Adrenal gland (tissue), 5 donors: ENCODE results near the gene PATL1.

Source experiments
- POLR2A ChIP-seq, 2 donors: fragments of 450-650 bp; IDR thresholded peaks; one replicate each; pipeline ENCODE4 v1.6.1; 2017; ENCODE audit warnings: antibody characterized with exemption in 2 of 2, mild to moderate bottlenecking in 2 of 2, moderate library complexity in 1 of 2
- TF ChIP-seq, protein P1 (sequence below), 6 experiments: fragments of 450-650 bp in 4 of 6; fragments of 200-600 bp in 2 of 6; sonication (generic) in 1 of 6; IDR thresholded peaks; 1 replicate in 5 of 6; 2 replicates in 1 of 6; pipeline versions ENCODE4 v1.5.1 to v1.8.0; 2016 to 2021; ENCODE audit warnings: antibody characterized with exemption in 6 of 6, mild to moderate bottlenecking in 2 of 6, moderate library complexity in 1 of 6
- donor health status: DM: no; HTN: no; CAD: no.

DNA sequence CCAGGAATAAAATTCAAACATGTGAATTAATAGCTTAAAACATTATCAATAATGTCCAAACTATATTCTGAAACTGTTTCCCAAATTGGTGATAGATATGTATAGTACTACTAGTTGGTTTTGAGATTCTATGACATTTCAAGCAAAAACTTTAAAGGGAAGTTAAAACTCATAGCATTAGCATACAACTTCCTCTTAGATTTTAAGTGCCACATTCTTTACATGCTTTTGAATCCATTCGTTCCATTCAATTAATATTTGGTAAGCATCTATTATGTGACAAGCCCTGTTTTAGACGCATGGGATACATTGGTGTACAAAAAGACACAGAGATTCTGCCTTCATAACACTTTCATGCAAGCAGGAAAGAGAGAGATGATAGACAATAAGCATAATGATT, 8.9 kb downstream of the PATL1 start:
- TF ChIP-seq POLR2A (IDR thresholded peaks at IDR 0.05): no peak
- TF ChIP-seq, protein P1, sequence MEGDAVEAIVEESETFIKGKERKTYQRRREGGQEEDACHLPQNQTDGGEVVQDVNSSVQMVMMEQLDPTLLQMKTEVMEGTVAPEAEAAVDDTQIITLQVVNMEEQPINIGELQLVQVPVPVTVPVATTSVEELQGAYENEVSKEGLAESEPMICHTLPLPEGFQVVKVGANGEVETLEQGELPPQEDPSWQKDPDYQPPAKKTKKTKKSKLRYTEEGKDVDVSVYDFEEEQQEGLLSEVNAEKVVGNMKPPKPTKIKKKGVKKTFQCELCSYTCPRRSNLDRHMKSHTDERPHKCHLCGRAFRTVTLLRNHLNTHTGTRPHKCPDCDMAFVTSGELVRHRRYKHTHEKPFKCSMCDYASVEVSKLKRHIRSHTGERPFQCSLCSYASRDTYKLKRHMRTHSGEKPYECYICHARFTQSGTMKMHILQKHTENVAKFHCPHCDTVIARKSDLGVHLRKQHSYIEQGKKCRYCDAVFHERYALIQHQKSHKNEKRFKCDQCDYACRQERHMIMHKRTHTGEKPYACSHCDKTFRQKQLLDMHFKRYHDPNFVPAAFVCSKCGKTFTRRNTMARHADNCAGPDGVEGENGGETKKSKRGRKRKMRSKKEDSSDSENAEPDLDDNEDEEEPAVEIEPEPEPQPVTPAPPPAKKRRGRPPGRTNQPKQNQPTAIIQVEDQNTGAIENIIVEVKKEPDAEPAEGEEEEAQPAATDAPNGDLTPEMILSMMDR (IDR thresholded peaks at IDR 0.05): no peak
